Lung (tissue), 16 donors: ENCODE results near the gene LTBP2. TPM values are rescaled to one million over a fixed set of nuclear protein-coding genes. Genes with fewer than 3 reads are reported as not detected.

Experiments
- ATAC-seq: fragments of 200-7000 bp; cut with Tn5 transposase; one replicate; pipeline ENCODE4 v1.9.1; 2020; ENCODE audit warnings: moderate number of reproducible peaks; ENCODE audit not compliant: insufficient read depth, low FRiP score
- DNase-seq, 3 donors: peaks; one replicate each; pipeline ENCODE4 v3.0.0-alpha.2; 2013 to 2017
- H3K27ac ChIP-seq, 2 donors: one replicate each; pipeline ENCODE4 v1.5.1; 2013; ENCODE audit warnings: mild to moderate bottlenecking in 2 of 2, moderate library complexity in 2 of 2, control low read depth in 1 of 2, inconsistent platforms in 1 of 2, low read depth in 1 of 2, low read length in 1 of 2
- H3K27me3 ChIP-seq, 3 donors: one replicate each; pipeline ENCODE4 v1.5.1; 2013; ENCODE audit warnings: low read length in 2 of 3; ENCODE audit not compliant: control insufficient read depth in 3 of 3, insufficient read depth in 3 of 3
- H3K36me3 ChIP-seq, 4 donors: one replicate each; pipeline ENCODE4 v1.5.1; 2013; ENCODE audit warnings: low read length in 4 of 4, mild to moderate bottlenecking in 1 of 4, moderate library complexity in 1 of 4; ENCODE audit not compliant: control insufficient read depth in 4 of 4, insufficient read depth in 4 of 4
- H3K4me1 ChIP-seq, 5 donors: one replicate each; pipeline ENCODE4 v1.5.1; 2013; ENCODE audit warnings: low read length in 5 of 5, mild to moderate bottlenecking in 2 of 5, moderate library complexity in 1 of 5; ENCODE audit not compliant: control insufficient read depth in 5 of 5, insufficient read depth in 5 of 5
- H3K4me3 ChIP-seq: one replicate; pipeline ENCODE4 v1.5.1; 2013; ENCODE audit warnings: mild to moderate bottlenecking, control low read depth, moderate library complexity
- H3K9ac ChIP-seq, 2 donors: one replicate each; pipeline ENCODE4 v1.5.1; 2013; ENCODE audit warnings: low read length in 2 of 2, control low read depth in 1 of 2; ENCODE audit not compliant: insufficient read depth in 1 of 2
- H3K9me3 ChIP-seq, 4 donors: one replicate each; pipeline ENCODE4 v1.5.1; 2013; ENCODE audit warnings: low read length in 3 of 4, mild to moderate bottlenecking in 1 of 4, moderate library complexity in 1 of 4; ENCODE audit not compliant: control insufficient read depth in 4 of 4, insufficient read depth in 3 of 4
- WGBS, 2 donors: extraction: QIAGEN DNeasy Blood & Tissue Kit; methylation state at CpG; one replicate each; pipeline ENCODE4 v1.1.7; 2013; 5-methylcytosine and 5-hydroxymethylcytosine counted together
- long read RNA-seq, 5 donors: transcript quantifications; one replicate each; lab custom pipeline, GENCODE V29; 2026
- polyA plus RNA-seq, 2 donors: library from polyadenylated mRNA; stranded (reverse); fragments of 200-250 nt; gene quantifications; one replicate each; pipeline ENCODE4 v1.2.1, GENCODE V29; 2013
- total RNA-seq, 2 donors: library from RNA; depleted of rRNA in 1 of 2; stranded (reverse); fragments of >200 nt in 1 of 2; gene quantifications; one replicate each; pipeline ENCODE4 v1.2.1, GENCODE V29; 2014 to 2021
- TF ChIP-seq, protein P1 (sequence below): IDR thresholded peaks from 2 replicates; pipeline ENCODE4 v1.5.1; 2012; ENCODE audit warnings: mild to moderate bottlenecking; ENCODE audit errors: control extremely low read depth, extremely low read depth
- donor health status: control.
- donor health status: control.
- donor health status: Bipolar disorder and iron deficiency.
- donor health status: healthy.
- donor health status: DM: yes; HTN: yes; CAD: no.

LTBP2 gene
- total RNA-seq, result 10 to 100 TPM; 33.4 to 78.4 TPM
- 10 to 100 TPM; 13.2 to 18.2 TPM for polyA plus RNA-seq
- long read RNA-seq, donor 1, partial matches to known transcripts, result 6 of 7 reads
- long read RNA-seq, donor 1, other reads (novel, unspliced or antisense), result 0 of 7 reads
- long read RNA-seq, donor 2, partial matches to known transcripts, result 0 of 1 reads
- long read RNA-seq, donor 2, other reads (novel, unspliced or antisense), result 0 of 1 reads
- long read RNA-seq, donor 3, result 0 reads
- long read RNA-seq, donor 4, result 0 reads
- long read RNA-seq, donor 5, result 0 reads

DNA sequence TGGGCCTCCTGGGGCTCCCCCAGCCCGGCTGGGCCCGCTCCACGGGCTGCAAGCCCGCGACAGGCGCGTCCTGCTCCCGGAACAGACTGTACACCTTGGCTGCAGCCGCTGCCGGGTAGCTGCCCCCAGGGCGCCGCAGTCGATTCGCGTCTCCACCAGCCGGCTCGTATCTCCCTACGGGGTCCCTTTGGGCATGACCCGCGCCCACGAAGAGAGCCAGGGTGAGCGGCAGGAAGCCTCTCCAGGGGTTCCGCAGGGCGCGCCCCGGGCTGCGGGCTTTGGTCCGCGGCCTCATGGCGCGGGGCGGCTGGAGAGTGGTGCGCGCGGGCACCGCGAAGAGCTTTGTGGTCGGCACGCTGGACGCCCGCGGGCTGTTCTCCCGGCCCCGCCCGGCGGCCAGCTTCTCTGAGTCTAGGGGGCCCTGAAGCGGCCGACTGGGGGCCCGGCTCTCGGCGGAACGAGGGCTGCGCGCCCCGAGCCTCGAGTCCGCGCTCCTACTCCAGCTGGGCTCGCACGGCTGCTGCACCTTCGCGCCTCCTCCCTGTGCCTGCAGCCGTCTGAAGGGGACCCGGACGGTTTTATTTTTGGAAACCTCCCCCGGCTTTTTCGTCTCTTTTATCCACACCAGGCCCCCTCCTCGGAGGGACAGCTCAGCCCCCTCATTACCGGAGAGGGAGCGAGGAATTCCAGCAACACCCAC, at the start of gene LTBP2:
Gene LTBP2 (minus strand): TSS at position 588 of the 700 bp plus-strand sequence. CDS start 293 bp downstream, at position 295.
- no peaks in the 10 kb centered on the region for H3K9me3 ChIP-seq
- peak; percentile 24 for ATAC-seq
- H3K36me3 ChIP-seq, result no peaks in the 10 kb centered on the region
- peak within 1 kb of the TSS in 1 of 2 donors; percentile 52 for H3K27ac ChIP-seq
- TF ChIP-seq, protein P1, sequence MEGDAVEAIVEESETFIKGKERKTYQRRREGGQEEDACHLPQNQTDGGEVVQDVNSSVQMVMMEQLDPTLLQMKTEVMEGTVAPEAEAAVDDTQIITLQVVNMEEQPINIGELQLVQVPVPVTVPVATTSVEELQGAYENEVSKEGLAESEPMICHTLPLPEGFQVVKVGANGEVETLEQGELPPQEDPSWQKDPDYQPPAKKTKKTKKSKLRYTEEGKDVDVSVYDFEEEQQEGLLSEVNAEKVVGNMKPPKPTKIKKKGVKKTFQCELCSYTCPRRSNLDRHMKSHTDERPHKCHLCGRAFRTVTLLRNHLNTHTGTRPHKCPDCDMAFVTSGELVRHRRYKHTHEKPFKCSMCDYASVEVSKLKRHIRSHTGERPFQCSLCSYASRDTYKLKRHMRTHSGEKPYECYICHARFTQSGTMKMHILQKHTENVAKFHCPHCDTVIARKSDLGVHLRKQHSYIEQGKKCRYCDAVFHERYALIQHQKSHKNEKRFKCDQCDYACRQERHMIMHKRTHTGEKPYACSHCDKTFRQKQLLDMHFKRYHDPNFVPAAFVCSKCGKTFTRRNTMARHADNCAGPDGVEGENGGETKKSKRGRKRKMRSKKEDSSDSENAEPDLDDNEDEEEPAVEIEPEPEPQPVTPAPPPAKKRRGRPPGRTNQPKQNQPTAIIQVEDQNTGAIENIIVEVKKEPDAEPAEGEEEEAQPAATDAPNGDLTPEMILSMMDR, result no peak
- peaks cover 0 to 7% (median 0%) of the 10 kb centered on the region in 5 donors for H3K4me1 ChIP-seq
- H3K27me3 ChIP-seq, result peaks cover 0 to 18% (median 7%) of the 10 kb centered on the region in 3 donors
- 1% methylated on average over 60 to 70 of the region's 70 CpGs for WGBS, 2 donors
- DNase-seq, result peak in 1 of 3 donors; percentile 31
- H3K9ac ChIP-seq, result no peak within 1 kb of the TSS
- peak within 1 kb of the TSS; percentile 53 for H3K4me3 ChIP-seq

DNA sequence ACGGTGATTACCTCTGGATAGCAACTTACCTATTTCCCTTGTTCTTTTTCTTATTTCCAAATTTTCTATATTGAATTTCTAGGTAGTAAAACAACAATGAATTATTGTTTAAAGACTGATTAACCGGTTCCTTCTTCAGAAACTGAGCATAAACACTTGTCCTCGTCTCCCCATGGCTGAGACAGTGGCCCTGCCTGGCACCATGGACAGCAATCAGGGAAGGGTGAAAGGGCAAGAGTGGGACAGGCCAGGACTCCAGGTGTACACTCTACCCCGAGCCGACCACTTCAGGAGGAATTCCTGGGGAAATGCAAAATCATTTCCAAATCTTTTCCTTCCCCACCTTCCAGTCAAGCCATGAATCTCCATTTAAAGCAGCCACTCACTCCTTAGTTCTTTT, 48.8 kb upstream of the LTBP2 start:
- peaks cover 14 to 33% (median 24%) of the 10 kb centered on the region in 4 donors for H3K36me3 ChIP-seq
- no peak overlapping the region for H3K4me3 ChIP-seq
- H3K27me3 ChIP-seq, result no peaks in the 10 kb centered on the region
- ATAC-seq, result no peak
- H3K27ac ChIP-seq, result no peak overlapping the region
- peaks cover 0 to 8% (median 0%) of the 10 kb centered on the region in 5 donors for H3K4me1 ChIP-seq
- H3K9me3 ChIP-seq, result no peaks in the 10 kb centered on the region
- TF ChIP-seq, protein P1, result no peak
- H3K9ac ChIP-seq, result no peak overlapping the region
- no peak for DNase-seq
- 82 to 93% methylated on average over 5 of the region's 5 CpGs for WGBS, 2 donors

DNA sequence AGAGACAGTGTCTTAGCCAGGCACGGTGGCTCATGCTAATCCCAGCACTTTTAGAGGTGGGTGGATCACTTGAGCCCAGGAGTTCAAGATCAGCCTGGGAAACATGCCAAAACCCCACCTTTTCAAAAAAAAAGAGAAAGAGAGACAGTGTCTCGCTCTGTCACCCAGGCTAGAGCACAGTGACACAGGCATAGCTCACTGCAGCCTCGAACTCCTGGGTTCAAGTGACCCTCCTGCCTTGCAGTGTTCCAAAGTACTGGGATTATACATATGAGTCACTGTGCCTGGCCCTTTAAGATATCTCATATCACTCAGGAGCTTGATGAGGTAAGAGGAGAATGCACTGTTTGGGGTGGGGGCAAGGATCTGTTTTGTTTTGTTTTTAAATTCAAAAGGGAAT, 48.1 kb upstream of the LTBP2 start:
- DNase-seq (no peak), ATAC-seq (no peak)
- 76 to 89% methylated on average over 3 of the region's 3 CpGs for WGBS, 2 donors
- H3K27ac ChIP-seq, result no peak overlapping the region
- no peaks in the 10 kb centered on the region for H3K27me3 ChIP-seq
- H3K4me3 ChIP-seq, result no peak overlapping the region
- TF ChIP-seq, protein P1, result no peak
- H3K36me3 ChIP-seq, result peaks cover 14 to 33% (median 23%) of the 10 kb centered on the region in 4 donors
- H3K9me3 ChIP-seq, result no peaks in the 10 kb centered on the region
- H3K9ac ChIP-seq, result no peak overlapping the region
- H3K4me1 ChIP-seq, result peaks cover 0 to 15% (median 0%) of the 10 kb centered on the region in 5 donors
